KMS-11 (cell line): ENCODE results near the gene CYP11A1.

Experiments used
- H2AFZ ChIP-seq: fragments of 200-600 bp; sonication (generic); 2 replicates; pipeline ENCODE4 v1.6.1; 2016; ENCODE audit warnings: antibody characterized with exemption, mixed run types, low read depth
- H3K27ac ChIP-seq: fragments of 200-600 bp; sonication (generic); 2 replicates; pipeline ENCODE4 v1.6.1; 2016; ENCODE audit warnings: mild to moderate bottlenecking, mixed run types
- H3K27me3 ChIP-seq: fragments of 200-600 bp; sonication (generic); 2 replicates; pipeline ENCODE4 v1.6.1; 2017; ENCODE audit warnings: mild to moderate bottlenecking, low read depth, mixed run types, moderate library complexity; ENCODE audit not compliant: insufficient read depth
- H3K36me3 ChIP-seq: fragments of 200-600 bp; sonication (generic); 2 replicates; pipeline ENCODE4 v1.6.1; 2017; ENCODE audit warnings: mild to moderate bottlenecking, mixed run types; ENCODE audit not compliant: insufficient read depth
- H3K4me1 ChIP-seq: fragments of 200-600 bp; sonication (generic); 2 replicates; pipeline ENCODE4 v1.6.1; 2016; ENCODE audit warnings: mild to moderate bottlenecking, low read depth, mixed run types; ENCODE audit not compliant: poor library complexity, severe bottlenecking
- H3K4me2 ChIP-seq: fragments of 200-600 bp; sonication (generic); 2 replicates; pipeline ENCODE4 v1.7.0; 2016; ENCODE audit warnings: mild to moderate bottlenecking, mixed run types
- H3K4me3 ChIP-seq: fragments of 200-600 bp; sonication (generic); IDR thresholded peaks from 2 replicates; pipeline ENCODE4 v1.6.1; 2017; ENCODE audit warnings: low read depth, low read length, mixed read lengths; ENCODE audit not compliant: insufficient read depth
- H3K79me2 ChIP-seq: fragments of 200-600 bp; sonication (generic); 2 replicates; pipeline ENCODE4 v1.6.1; 2016; ENCODE audit warnings: low read depth, mixed run types; ENCODE audit not compliant: insufficient read depth
- H3K9ac ChIP-seq: fragments of 200-600 bp; sonication (generic); 2 replicates; pipeline ENCODE4 v1.6.1; 2016; ENCODE audit warnings: mild to moderate bottlenecking, mixed run types
- H4K20me1 ChIP-seq: fragments of 200-600 bp; sonication (generic); 2 replicates; pipeline ENCODE4 v1.6.1; 2016; ENCODE audit warnings: mild to moderate bottlenecking, mixed run types; ENCODE audit not compliant: insufficient read depth
- CTCF ChIP-seq: fragments of 200-600 bp; sonication (generic); conservative IDR thresholded peaks from 2 replicates; pipeline ENCODE4 v1.6.1; 2017; ENCODE audit warnings: low read depth, mild to moderate bottlenecking, antibody characterized with exemption, low read length, moderate library complexity, mixed read lengths

The CYP11A1 gene

DNA sequence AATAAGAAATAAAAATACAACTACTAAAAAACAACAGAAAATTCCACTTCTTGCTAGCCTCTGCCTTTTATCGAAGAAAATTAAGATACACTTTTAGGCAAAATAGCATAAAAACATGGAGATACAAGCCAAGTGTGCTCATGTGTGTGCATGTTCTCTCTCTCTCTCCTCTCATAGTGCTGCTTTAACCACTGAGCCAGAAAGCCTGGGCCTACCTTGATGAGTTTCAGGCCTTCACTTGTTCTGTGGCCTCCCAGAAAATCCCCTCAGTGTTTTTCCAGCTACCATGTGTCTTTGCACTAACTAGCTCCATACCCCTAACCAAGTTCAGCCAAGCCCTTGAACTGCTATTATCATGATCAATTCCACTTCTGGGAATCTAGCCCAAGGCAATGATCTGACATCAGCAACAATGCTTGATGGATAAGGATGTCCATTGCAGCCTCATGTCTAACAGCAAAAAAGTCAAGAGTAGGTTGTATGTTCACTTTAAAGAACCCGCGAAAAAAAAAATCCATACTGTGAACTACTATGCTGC lies 18.1 kb downstream of the CYP11A1 start:
- Histone ChIP-seq H3K4me3 (no peak overlapping the region), H3K27ac (no peak overlapping the region), H3K4me1 (no peaks in the 10 kb centered on the region), H3K4me2 (no peak overlapping the region), H3K9ac (no peak overlapping the region), H4K20me1 (no peaks in the 10 kb centered on the region), H2AFZ (no peak overlapping the region), H3K36me3 (no peaks in the 10 kb centered on the region), H3K79me2 (no peaks in the 10 kb centered on the region), H3K27me3 (peaks cover 4% of the 10 kb centered on the region; the same call in 1 of the 2 replicates)
- no peak for TF ChIP-seq CTCF

GRCh38 chr15:74347757-74348250 lies 19.6 kb downstream of the CYP11A1 start:
- peaks cover 16% of the 10 kb centered on the region; the same call in 1 of the 2 replicates for H3K27me3 ChIP-seq
- no peaks in the 10 kb centered on the region for H4K20me1 ChIP-seq
- no peaks in the 10 kb centered on the region for H3K4me1 ChIP-seq
- H3K4me3 ChIP-seq = no peak overlapping the region
- H3K27ac ChIP-seq = no peak overlapping the region
- no peaks in the 10 kb centered on the region for H3K79me2 ChIP-seq
- no peak for TF ChIP-seq CTCF
- H3K4me2 ChIP-seq = no peak overlapping the region
- no peak overlapping the region for H2AFZ ChIP-seq
- no peaks in the 10 kb centered on the region for H3K36me3 ChIP-seq
- H3K9ac ChIP-seq = no peak overlapping the region

DNA sequence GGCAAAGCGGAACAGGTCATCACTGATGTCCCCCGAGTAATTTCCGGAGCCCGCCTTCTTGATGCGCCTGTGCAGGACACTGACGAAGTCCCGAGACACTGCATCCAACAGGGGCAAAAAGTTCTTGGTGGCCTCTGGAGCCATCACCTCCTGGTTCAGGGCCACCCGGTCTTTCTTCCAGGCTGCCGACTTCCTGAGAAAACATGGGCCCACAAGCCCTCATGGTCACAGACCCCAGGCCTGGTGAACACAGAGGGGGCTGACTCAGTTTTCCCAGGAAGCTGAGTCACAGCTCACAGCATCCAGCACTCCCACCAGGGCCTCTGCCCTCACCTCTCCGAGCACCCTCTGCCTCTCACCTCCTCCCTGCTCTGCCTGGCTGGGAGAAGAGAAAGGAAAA lies 22.4 kb downstream of the CYP11A1 start:
- Histone ChIP-seq H3K4me1 (no peaks in the 10 kb centered on the region), H2AFZ (no peak overlapping the region), H3K27me3 (peaks cover 29% of the 10 kb centered on the region), H3K36me3 (no peaks in the 10 kb centered on the region), H3K4me3 (no peak overlapping the region), H3K4me2 (no peak overlapping the region), H4K20me1 (no peaks in the 10 kb centered on the region), H3K79me2 (no peaks in the 10 kb centered on the region), H3K27ac (no peak overlapping the region), H3K9ac (no peak overlapping the region)
- no peak for TF ChIP-seq CTCF

DNA sequence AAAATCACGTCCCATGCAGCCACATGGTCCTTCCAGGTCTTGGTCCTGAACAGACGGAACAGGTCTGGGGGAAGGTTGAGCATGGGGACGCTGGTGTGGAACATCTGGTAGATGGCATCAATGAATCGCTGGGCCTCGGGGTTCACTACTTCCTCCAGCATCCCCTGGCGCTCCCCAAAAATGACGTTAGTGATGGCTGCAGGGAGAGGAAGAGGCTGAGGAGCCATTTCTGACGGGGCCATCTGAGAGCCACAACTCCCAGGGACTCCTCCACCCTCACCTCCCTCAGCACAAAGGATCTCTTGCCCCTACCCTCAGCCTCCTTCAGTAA lies 23.7 kb downstream of the CYP11A1 start:
- TF ChIP-seq CTCF = no peak
- Histone ChIP-seq H3K4me3 (no peak overlapping the region), H3K79me2 (no peaks in the 10 kb centered on the region), H3K9ac (no peak overlapping the region), H3K27me3 (peaks cover 39% of the 10 kb centered on the region), H3K27ac (no peak overlapping the region), H2AFZ (no peak overlapping the region), H3K36me3 (no peaks in the 10 kb centered on the region), H3K4me1 (no peaks in the 10 kb centered on the region), H4K20me1 (no peaks in the 10 kb centered on the region), H3K4me2 (no peak overlapping the region)
